Epithelial cell of esophagus (primary cell): ENCODE measurements around the gene NCAPG.

Experiments
- DNase-seq: peaks from one replicate; pipeline ENCODE4 v3.0.0; 2010; ENCODE audit warnings: low read depth
- H3K4me3 ChIP-seq: 2 replicates; pipeline ENCODE4 v1.5.1; 2011; ENCODE audit warnings: mild to moderate bottlenecking, low read length, control low read depth
- TF ChIP-seq, protein P1 (sequence below): IDR thresholded peaks from 2 replicates; pipeline ENCODE4 v1.5.1; 2011; ENCODE audit warnings: low read depth, mild to moderate bottlenecking, low read length, control low read depth, inconsistent platforms; ENCODE audit not compliant: insufficient read depth; ENCODE audit errors: missing control alignments

Gene NCAPG

GRCh38 chr4:17810260-17811077 lies at the start of gene NCAPG, which contains the start of gene DCAF16:
TSS of gene NCAPG (plus strand) at chr4:17810979. CDS start at chr4:17811078, 99 bp downstream.
TSS of gene DCAF16 (minus strand) at chr4:17810757. CDS start at chr4:17804141, 6,616 bp downstream.
- TF ChIP-seq, protein P1, sequence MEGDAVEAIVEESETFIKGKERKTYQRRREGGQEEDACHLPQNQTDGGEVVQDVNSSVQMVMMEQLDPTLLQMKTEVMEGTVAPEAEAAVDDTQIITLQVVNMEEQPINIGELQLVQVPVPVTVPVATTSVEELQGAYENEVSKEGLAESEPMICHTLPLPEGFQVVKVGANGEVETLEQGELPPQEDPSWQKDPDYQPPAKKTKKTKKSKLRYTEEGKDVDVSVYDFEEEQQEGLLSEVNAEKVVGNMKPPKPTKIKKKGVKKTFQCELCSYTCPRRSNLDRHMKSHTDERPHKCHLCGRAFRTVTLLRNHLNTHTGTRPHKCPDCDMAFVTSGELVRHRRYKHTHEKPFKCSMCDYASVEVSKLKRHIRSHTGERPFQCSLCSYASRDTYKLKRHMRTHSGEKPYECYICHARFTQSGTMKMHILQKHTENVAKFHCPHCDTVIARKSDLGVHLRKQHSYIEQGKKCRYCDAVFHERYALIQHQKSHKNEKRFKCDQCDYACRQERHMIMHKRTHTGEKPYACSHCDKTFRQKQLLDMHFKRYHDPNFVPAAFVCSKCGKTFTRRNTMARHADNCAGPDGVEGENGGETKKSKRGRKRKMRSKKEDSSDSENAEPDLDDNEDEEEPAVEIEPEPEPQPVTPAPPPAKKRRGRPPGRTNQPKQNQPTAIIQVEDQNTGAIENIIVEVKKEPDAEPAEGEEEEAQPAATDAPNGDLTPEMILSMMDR = no peak
- peak; percentile 99 for DNase-seq

DNA sequence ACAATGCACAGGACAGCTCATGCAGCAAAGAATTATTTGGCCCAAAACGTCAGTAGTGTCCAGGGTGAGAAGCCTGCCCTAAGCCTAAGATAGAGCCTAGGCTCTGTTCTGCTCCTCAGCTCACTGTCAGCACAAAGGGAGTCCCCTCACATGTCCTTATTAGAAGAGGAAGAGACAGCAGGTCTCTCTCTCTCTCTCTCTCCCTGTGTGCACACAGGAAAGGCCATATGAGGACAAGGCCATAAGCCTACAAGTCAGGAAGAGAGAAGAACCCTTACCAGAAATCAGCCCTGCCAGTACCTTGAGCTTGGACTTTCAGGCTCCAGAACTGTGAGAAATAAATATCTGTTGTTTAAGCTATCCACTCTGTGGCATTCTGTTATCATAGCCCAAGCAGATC lies 49.7 kb upstream of the NCAPG start:
- no peak for DNase-seq
- no peak overlapping the region for H3K4me3 ChIP-seq
- TF ChIP-seq, protein P1 = no peak

More at GRCh38 chr4:17810260-17811077, at the start of gene NCAPG, which contains the start of gene DCAF16:
- peak within 1 kb of the TSS; percentile 89 for H3K4me3 ChIP-seq

- peak; percentile 63 for DNase-seq
- TF ChIP-seq, protein P1 = peak; percentile 36
- H3K4me3 ChIP-seq = no peak overlapping the region
Observed at GRCh38 chr4:17762726-17763125, 48.1 kb upstream of the NCAPG start.

- no peak overlapping the region for H3K4me3 ChIP-seq
- no peak for DNase-seq
- TF ChIP-seq, protein P1 = no peak
Observed at GRCh38 chr4:17763416-17763815, 47.4 kb upstream of the NCAPG start.

- DNase-seq = no peak
- TF ChIP-seq, protein P1 = no peak
- H3K4me3 ChIP-seq = no peak overlapping the region
Observed at GRCh38 chr4:17763931-17764330, 46.8 kb upstream of the NCAPG start.

- no peak for DNase-seq
- H3K4me3 ChIP-seq = no peak overlapping the region
- TF ChIP-seq, protein P1 = no peak
Observed at GRCh38 chr4:17765514-17766286, 45.1 kb upstream of the NCAPG start.
